Stomach (tissue), 19 donors: ENCODE measurements around the gene BAZ2A. TPM values are rescaled to one million over a fixed set of nuclear protein-coding genes. Genes with fewer than 3 reads are reported as not detected.

ENCODE experiments used
- DNase-seq, 2 donors: peaks; one replicate each; pipeline versions ENCODE4 v3.0.0 to v3.0.0-alpha.2; 2013 to 2019
- H3K27ac ChIP-seq, 5 donors: fragments of 200-600 bp in 4 of 5; sonication (generic) in 4 of 5; one replicate each; pipeline ENCODE4 v1.5.1; 2013 to 2019; ENCODE audit warnings: mild to moderate bottlenecking in 1 of 5, moderate library complexity in 1 of 5
- H3K27me3 ChIP-seq, 3 donors: fragments of 200-600 bp; sonication (generic); one replicate each; pipeline ENCODE4 v1.5.1; 2017 to 2019; ENCODE audit warnings: mixed run types in 1 of 3
- H3K36me3 ChIP-seq, 4 donors: fragments of 200-600 bp; sonication (generic); 1 replicate in 3 of 4; 2 replicates in 1 of 4; pipeline ENCODE4 v1.5.1; 2016 to 2019
- H3K4me1 ChIP-seq, 4 donors: fragments of 200-600 bp; sonication (generic); one replicate each; pipeline ENCODE4 v1.5.1; 2016 to 2019
- H3K4me3 ChIP-seq, 4 donors: fragments of 200-600 bp; sonication (generic) in 3 of 4; one replicate each; pipeline ENCODE4 v1.5.1; 2016 to 2019; ENCODE audit warnings: mild to moderate bottlenecking in 1 of 4
- H3K9me3 ChIP-seq, 4 donors: fragments of 200-600 bp; sonication (generic); one replicate each; pipeline ENCODE4 v1.5.1; 2016 to 2019
- EP300 ChIP-seq: sonication (generic); formaldehyde crosslinking; IDR thresholded peaks from one replicate; pipeline ENCODE4 v1.6.1; 2017; ENCODE audit warnings: antibody characterized with exemption
- POLR2A ChIP-seq, 4 donors: fragments of 450-650 bp; IDR thresholded peaks; one replicate each; pipeline ENCODE4 v1.6.1; 2016; ENCODE audit warnings: antibody characterized with exemption in 4 of 4, control low read depth in 2 of 4, mild to moderate bottlenecking in 1 of 4, moderate library complexity in 1 of 4
- POLR2AphosphoS5 ChIP-seq, 3 donors: sonication (generic); formaldehyde crosslinking; IDR thresholded peaks; one replicate each; pipeline ENCODE4 v1.6.1; 2016; ENCODE audit warnings: antibody characterized with exemption in 3 of 3
- WGBS, 5 donors: extraction: QIAGEN DNeasy Blood & Tissue Kit in 3 of 5; methylation state at CpG; one replicate each; pipeline versions ENCODE4 v1.1.5 to v1.1.7; 2013 to 2018; 5-methylcytosine and 5-hydroxymethylcytosine counted together
- intact Hi-C: fragments of 100-400 bp; cut with DNase I; formaldehyde crosslinking; loops from one replicate; pipeline ENCODE4 v1.15.1; 2023; ENCODE audit warnings: low total_unique reads
- long read RNA-seq, 10 donors: transcript quantifications; one replicate each; lab custom pipeline, GENCODE V29; 2026
- polyA plus RNA-seq, 3 donors: library from polyadenylated mRNA; stranded (reverse); fragments of 200-250 nt; gene quantifications; one replicate each; pipeline ENCODE4 v1.2.3, GENCODE V29; 2013
- total RNA-seq, 5 donors: library from RNA; depleted of rRNA; stranded (reverse); fragments of >200 nt; gene quantifications; one replicate each; pipeline versions ENCODE4 v1.1.0 to v1.2.3, GENCODE V29; 2014 to 2016
- TF ChIP-seq, protein P1 (sequence below), 7 experiments: fragments of 450-650 bp in 4 of 7; fragments of 200-600 bp in 3 of 7; sonication (generic) in 3 of 7; IDR thresholded peaks; one replicate each; pipeline ENCODE4 v1.5.1; 2016 to 2019; ENCODE audit warnings: antibody characterized with exemption in 7 of 7, control low read depth in 2 of 7, mild to moderate bottlenecking in 1 of 7
- donor health status: healthy with polysubstance abuse.
- donor health status: Bipolar disorder and iron deficiency.
- donor health status: healthy.

BAZ2A gene
- total RNA-seq (100 to 1,000 TPM in 3 of 5 donors, 10 to 100 TPM in 2; 69.4 to 158 (median 112) TPM), polyA plus RNA-seq (10 to 100 TPM in 2 of 3 donors, 1 to 10 TPM in 1; 9.5 to 19.4 (median 11.6) TPM)
- long read RNA-seq, donor 1, partial matches to known transcripts = 0 of 1 reads
- long read RNA-seq, donor 1, other reads (novel, unspliced or antisense) = 0 of 1 reads
- long read RNA-seq, donor 2, full-length matches to known transcripts = 2 of 19 reads
- long read RNA-seq, donor 2, partial matches to known transcripts = 17 of 19 reads
- long read RNA-seq, donor 2, other reads (novel, unspliced or antisense) = 0 of 19 reads
- long read RNA-seq, donor 3 = 0 reads
- long read RNA-seq, donor 4 = 0 reads
- long read RNA-seq, donor 5, partial matches to known transcripts = 12 of 16 reads
- long read RNA-seq, donor 5, other reads (novel, unspliced or antisense) = 0 of 16 reads
- long read RNA-seq, donor 6, partial matches to known transcripts = 24 of 26 reads
- long read RNA-seq, donor 6, other reads (novel, unspliced or antisense) = 0 of 26 reads
- long read RNA-seq, donor 7, partial matches to known transcripts = 5 of 6 reads
- long read RNA-seq, donor 7, other reads (novel, unspliced or antisense) = 0 of 6 reads
- long read RNA-seq, donor 8, partial matches to known transcripts = 5 of 6 reads
- long read RNA-seq, donor 8, other reads (novel, unspliced or antisense) = 0 of 6 reads
- long read RNA-seq, donor 9, partial matches to known transcripts = 10 of 13 reads
- long read RNA-seq, donor 9, other reads (novel, unspliced or antisense) = 0 of 13 reads
- long read RNA-seq, donor 10 = 0 reads

DNA sequence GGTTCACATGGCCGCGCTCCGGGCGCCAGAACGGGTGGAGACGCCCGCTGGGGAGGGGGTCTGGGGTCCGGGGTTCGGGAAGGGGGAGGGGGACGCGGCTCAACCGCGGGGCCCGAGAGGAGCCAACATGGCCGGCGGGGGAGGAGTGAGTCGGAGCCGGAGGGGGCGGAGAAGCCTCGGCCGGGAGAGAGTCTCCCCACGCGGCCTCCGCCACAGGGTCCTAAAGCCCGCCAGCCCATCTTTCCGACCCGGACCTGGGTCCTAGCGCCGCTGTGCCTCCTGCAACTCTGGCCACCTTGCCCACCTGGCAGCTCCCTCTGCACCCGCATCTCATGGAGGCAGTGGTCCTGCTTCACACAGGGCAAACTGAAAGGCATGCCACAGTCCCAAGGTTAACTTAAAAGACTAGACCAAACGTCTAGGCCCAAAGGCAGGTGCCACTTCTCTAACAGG is at the start of gene BAZ2A:
Gene BAZ2A (minus strand): TSS at position 147 of the 453 bp plus-strand sequence. CDS start 12,796 bp downstream, outside the sequence.
- Histone ChIP-seq H3K36me3 (peaks cover 0 to 14% (median 11%) of the 10 kb centered on the region in 4 donors), H3K4me1 (peaks cover 40 to 78% (median 71%) of the 10 kb centered on the region in 4 donors), H3K27me3 (no peaks in the 10 kb centered on the region), H3K9me3 (no peaks in the 10 kb centered on the region), H3K27ac (peak within 1 kb of the TSS; percentile 87 to 97 (median 91)), H3K4me3 (peak within 1 kb of the TSS; percentile 79 to 100 (median 90))
- intact Hi-C loops = loop anchor here (10.0 kb wide), 1 partner anchor 55 kb away; the partner anchor contains the start of gene PTGES3
- WGBS, 5 donors = 0 to 1% (median 1%) methylated on average over 20 to 31 of the region's 31 CpGs
- DNase-seq = peak; percentile 90 to 97
- TF ChIP-seq POLR2A (IDR thresholded peaks at IDR 0.05) (no peak), POLR2AphosphoS5 (IDR thresholded peaks at IDR 0.05) (peak in 2 of 3 donors; percentile 20 to 80), EP300 (no peak)
- TF ChIP-seq, protein P1, sequence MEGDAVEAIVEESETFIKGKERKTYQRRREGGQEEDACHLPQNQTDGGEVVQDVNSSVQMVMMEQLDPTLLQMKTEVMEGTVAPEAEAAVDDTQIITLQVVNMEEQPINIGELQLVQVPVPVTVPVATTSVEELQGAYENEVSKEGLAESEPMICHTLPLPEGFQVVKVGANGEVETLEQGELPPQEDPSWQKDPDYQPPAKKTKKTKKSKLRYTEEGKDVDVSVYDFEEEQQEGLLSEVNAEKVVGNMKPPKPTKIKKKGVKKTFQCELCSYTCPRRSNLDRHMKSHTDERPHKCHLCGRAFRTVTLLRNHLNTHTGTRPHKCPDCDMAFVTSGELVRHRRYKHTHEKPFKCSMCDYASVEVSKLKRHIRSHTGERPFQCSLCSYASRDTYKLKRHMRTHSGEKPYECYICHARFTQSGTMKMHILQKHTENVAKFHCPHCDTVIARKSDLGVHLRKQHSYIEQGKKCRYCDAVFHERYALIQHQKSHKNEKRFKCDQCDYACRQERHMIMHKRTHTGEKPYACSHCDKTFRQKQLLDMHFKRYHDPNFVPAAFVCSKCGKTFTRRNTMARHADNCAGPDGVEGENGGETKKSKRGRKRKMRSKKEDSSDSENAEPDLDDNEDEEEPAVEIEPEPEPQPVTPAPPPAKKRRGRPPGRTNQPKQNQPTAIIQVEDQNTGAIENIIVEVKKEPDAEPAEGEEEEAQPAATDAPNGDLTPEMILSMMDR (IDR thresholded peaks at IDR 0.05) = no peak

DNA sequence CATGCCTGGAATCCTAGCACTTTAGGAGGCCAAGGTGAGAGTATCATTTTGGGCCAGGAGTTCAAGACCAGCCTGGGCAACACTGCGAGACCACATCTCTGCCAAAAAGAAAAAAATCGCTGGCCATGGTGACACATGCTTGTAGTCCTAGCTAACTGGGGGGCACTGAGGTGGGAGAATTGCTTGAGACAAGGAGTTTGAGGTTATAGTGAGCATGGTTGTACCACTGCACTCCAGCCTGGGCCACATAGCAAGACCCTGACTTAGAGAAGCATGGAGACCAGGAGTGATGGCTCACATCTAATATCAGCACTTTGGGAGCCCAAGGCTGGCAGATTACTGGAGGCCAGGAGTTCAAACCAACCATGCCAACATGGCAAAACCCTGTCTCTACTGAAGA is 48.7 kb upstream of the BAZ2A start:
- H3K27me3 ChIP-seq = no peaks in the 10 kb centered on the region
- DNase-seq = no peak
- H3K4me1 ChIP-seq = peaks cover 19 to 93% (median 61%) of the 10 kb centered on the region in 4 donors
- 79 to 100% (median 94%) methylated on average over 2 of the region's 2 CpGs for WGBS, 5 donors
- peaks cover 0 to 22% (median 18%) of the 10 kb centered on the region in 4 donors for H3K36me3 ChIP-seq
- no peak overlapping the region for H3K4me3 ChIP-seq
- H3K27ac ChIP-seq = no peak overlapping the region
- intact Hi-C loops = no loop called here
- H3K9me3 ChIP-seq = no peaks in the 10 kb centered on the region
- no peak for TF ChIP-seq EP300
- TF ChIP-seq, protein P1 (IDR thresholded peaks at IDR 0.05) = no peak
- TF ChIP-seq POLR2A (IDR thresholded peaks at IDR 0.05) = no peak
- TF ChIP-seq POLR2AphosphoS5 (IDR thresholded peaks at IDR 0.05) = no peak

DNA sequence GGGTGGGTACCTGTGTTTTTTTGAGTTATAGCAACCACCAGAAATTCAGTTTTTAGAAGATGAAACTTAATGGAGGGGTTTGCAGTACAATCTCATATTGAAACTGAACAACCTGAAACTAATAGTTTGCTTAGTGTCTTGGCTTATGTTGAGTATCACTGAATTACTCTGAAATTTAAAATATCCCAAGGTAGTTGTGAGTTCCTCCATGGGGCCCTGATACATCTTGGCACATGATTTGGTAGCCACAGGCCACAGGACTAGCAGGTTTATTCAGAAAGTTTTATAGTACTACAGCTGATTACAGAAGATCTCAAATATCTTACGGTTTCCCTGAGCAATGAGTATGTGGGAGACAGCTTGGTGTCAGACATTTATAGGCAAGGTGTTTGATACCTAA is 47.6 kb upstream of the BAZ2A start:
- no peak for DNase-seq
- no peak for TF ChIP-seq POLR2A (IDR thresholded peaks at IDR 0.05)
- TF ChIP-seq EP300 = no peak
- no peak for TF ChIP-seq POLR2AphosphoS5 (IDR thresholded peaks at IDR 0.05)
- TF ChIP-seq, protein P1 (IDR thresholded peaks at IDR 0.05) = no peak
- H3K9me3 ChIP-seq = no peaks in the 10 kb centered on the region
- H3K4me1 ChIP-seq = peaks cover 19 to 88% (median 57%) of the 10 kb centered on the region in 4 donors
- 70 to 81% (median 76%) methylated on average over 1 of the region's 1 CpG for WGBS, 5 donors
- no peaks in the 10 kb centered on the region for H3K27me3 ChIP-seq
- peaks cover 0 to 21% (median 20%) of the 10 kb centered on the region in 4 donors for H3K36me3 ChIP-seq
- H3K27ac ChIP-seq = no peak overlapping the region
- intact Hi-C loops = no loop called here
- no peak overlapping the region for H3K4me3 ChIP-seq
